Measurements from ENCODE around the gene GABRB3. TPM values are rescaled to one million over a fixed set of nuclear protein-coding genes. Genes with fewer than 3 reads are reported as not detected.

The GABRB3 gene
- total RNA-seq, 1 donor from 2014 or later = not detected

GRCh38 chr15:26689462-26689861 lies 83.4 kb downstream of the GABRB3 start:
- no peak for DNase-seq (ENCODE audit: low spot score in 2 of 2)
- H3K36me3 ChIP-seq = no peaks in the 10 kb centered on the region
- no peaks in the 10 kb centered on the region for H3K27me3 ChIP-seq
- no peaks in the 10 kb centered on the region for H3K4me1 ChIP-seq
- H3K27ac ChIP-seq = no peak overlapping the region
- intact Hi-C loops (cut with DNase I) = no loop called here
- no peak overlapping the region for H3K4me3 ChIP-seq
- no peak for TF ChIP-seq CTCF (IDR thresholded peaks at IDR 0.05)
- H3K9me3 ChIP-seq = no peaks in the 10 kb centered on the region

GRCh38 chr15:26686547-26687187 lies 86.2 kb downstream of the GABRB3 start:
- H3K27me3 ChIP-seq = no peaks in the 10 kb centered on the region
- H3K27ac ChIP-seq = no peak overlapping the region
- H3K36me3 ChIP-seq = no peaks in the 10 kb centered on the region
- H3K4me3 ChIP-seq = no peak overlapping the region
- intact Hi-C loops (cut with DNase I) = no loop called here
- no peak for TF ChIP-seq CTCF (IDR thresholded peaks at IDR 0.05)
- no peaks in the 10 kb centered on the region for H3K9me3 ChIP-seq
- H3K4me1 ChIP-seq = no peaks in the 10 kb centered on the region
- DNase-seq (ENCODE audit: low spot score in 2 of 2) = no peak

GRCh38 chr15:26682598-26683164 lies 90.2 kb downstream of the GABRB3 start:
- no peaks in the 10 kb centered on the region for H3K27me3 ChIP-seq
- no peak overlapping the region for H3K27ac ChIP-seq
- no peaks in the 10 kb centered on the region for H3K36me3 ChIP-seq
- H3K9me3 ChIP-seq = no peaks in the 10 kb centered on the region
- no peak for TF ChIP-seq CTCF (IDR thresholded peaks at IDR 0.05)
- H3K4me1 ChIP-seq = no peaks in the 10 kb centered on the region
- no peak for DNase-seq (ENCODE audit: low spot score in 2 of 2)
- intact Hi-C loops (cut with DNase I) = no loop called here
- H3K4me3 ChIP-seq = no peak overlapping the region

GRCh38 chr15:26679927-26680326 lies 92.9 kb downstream of the GABRB3 start:
- Histone ChIP-seq H3K36me3 (no peaks in the 10 kb centered on the region), H3K4me3 (no peak overlapping the region), H3K9me3 (no peaks in the 10 kb centered on the region), H3K27ac (no peak overlapping the region), H3K27me3 (no peaks in the 10 kb centered on the region), H3K4me1 (no peaks in the 10 kb centered on the region)
- TF ChIP-seq CTCF (IDR thresholded peaks at IDR 0.05) = no peak
- intact Hi-C loops (cut with DNase I) = no loop called here
- DNase-seq (ENCODE audit: low spot score in 2 of 2) = no peak

- no peak for DNase-seq (ENCODE audit: low spot score in 2 of 2)
- Histone ChIP-seq H3K36me3 (no peaks in the 10 kb centered on the region), H3K27ac (no peak overlapping the region), H3K27me3 (no peaks in the 10 kb centered on the region), H3K4me1 (no peaks in the 10 kb centered on the region), H3K4me3 (no peak overlapping the region), H3K9me3 (no peaks in the 10 kb centered on the region)
- no peak for TF ChIP-seq CTCF (IDR thresholded peaks at IDR 0.05)
- intact Hi-C loops (cut with DNase I) = no loop called here
Observed at GRCh38 chr15:26676115-26676514, 96.8 kb downstream of the GABRB3 start.
